K562 (cell line): ENCODE measurements around the gene IL15. TPM values are rescaled to one million over a fixed set of nuclear protein-coding genes. Genes with fewer than 3 reads are reported as not detected.
A peak's percentile ranks its signal among the peaks of the same experiment; 100 is the strongest.

Experiments used
- ATAC-seq: fragments of 200-7000 bp; cut with Tn5 transposase; 3 replicates; pipeline ENCODE4 v1.9.1; 2020; ENCODE audit warnings: moderate library complexity
- Bru-seq: library from RNA; stranded (reverse); fragments of 400-500 nt; gene quantifications from one replicate; lab custom pipeline; 2021; lab: Mats Ljungman, UMichigan
- BruChase-seq, 2 experiments: library from RNA; stranded (reverse); fragments of 400-500 nt; gene quantifications; one replicate each; lab custom pipeline; 2021; lab: Mats Ljungman, UMichigan
- BruUV-seq: library from RNA; stranded (reverse); fragments of 400-500 nt; replicated peaks from 2 replicates; lab custom pipeline; 2021; lab: Mats Ljungman, UMichigan
- CTCF ChIA-PET: fragments of 300-600 bp; formaldehyde crosslinking; extraction: SDS; loops from one replicate; lab custom pipeline; 2021; ENCODE audit warnings: low intra/inter-chr PET ratio; lab: Yijun Ruan, JAX
- POLR2A ChIA-PET: fragments of 300-600, 350-650 bp; sonication (Branson Sonifier 250); formaldehyde crosslinking; extraction: SDS; loops from one replicate; lab custom pipeline; 2021; ENCODE audit warnings: antibody characterized with exemption, inconsistent platforms; lab: Yijun Ruan, JAX
- DNase-seq, 4 experiments: peaks; one replicate each; pipeline versions ENCODE4 v3.0.0 to v3.0.0-alpha.2; 2011 to 2018; ENCODE audit warnings: low spot score in 3 of 4, mixed read lengths in 3 of 4; ENCODE audit errors: extremely low read depth in 1 of 4
- FAIRE-seq: peaks from 2 replicates; lab custom pipeline; 2011; peaks lifted over from hg19 to GRCh38; lab: Jason Lieb, UNC
- H2AFZ ChIP-seq: 2 replicates; pipeline ENCODE4 v1.6.0; 2011; ENCODE audit warnings: low read depth, low read length, control low read depth, inconsistent platforms
- H3K27ac ChIP-seq: fragments of 200-600 bp; 3 replicates; pipeline ENCODE4 v1.8.0; 2011; ENCODE audit warnings: low read depth, mild to moderate bottlenecking, control low read depth, inconsistent platforms, low read length, moderate library complexity, mixed read lengths; ENCODE audit errors: extremely low read depth
- H3K27me3 ChIP-seq, 2 experiments: fragments of 300-600 bp in 1 of 2; 2 replicates in 1 of 2; 3 replicates in 1 of 2; pipeline versions ENCODE4 v1.6.0 to v1.8.0; 2011; ENCODE audit warnings: inconsistent platforms in 2 of 2, low read length in 2 of 2, mild to moderate bottlenecking in 1 of 2, mixed read lengths in 1 of 2, moderate library complexity in 1 of 2; ENCODE audit not compliant: control insufficient read depth in 2 of 2, insufficient read depth in 2 of 2
- H3K36me3 ChIP-seq: fragments of 300-600 bp; 3 replicates; pipeline ENCODE4 v1.8.0; 2011; ENCODE audit warnings: mild to moderate bottlenecking, low read length, inconsistent platforms; ENCODE audit not compliant: control insufficient read depth, insufficient read depth
- H3K4me1 ChIP-seq, 2 experiments: fragments of 200-600 bp in 1 of 2; replicated peaks in 1 of 2; 2 replicates in 1 of 2; 3 replicates in 1 of 2; pipeline versions ENCODE4 v1.5.1 to v1.8.0; 2011; ENCODE audit warnings: inconsistent platforms in 2 of 2, low read length in 2 of 2, mild to moderate bottlenecking in 1 of 2, mixed read lengths in 1 of 2, moderate library complexity in 1 of 2; ENCODE audit not compliant: control insufficient read depth in 2 of 2, insufficient read depth in 2 of 2
- H3K4me2 ChIP-seq: 2 replicates; pipeline ENCODE4 v1.6.1; 2011; ENCODE audit warnings: low read length, control low read depth, inconsistent platforms, mixed read lengths; ENCODE audit not compliant: insufficient read depth
- H3K4me3 ChIP-seq: fragments of 200-600 bp; sonication (generic), shearing (Covaris generic); 2 replicates; pipeline ENCODE4 v1.5.1; 2016; ENCODE audit warnings: control low read depth, inconsistent platforms
- H3K79me2 ChIP-seq: fragments of 200-600 bp; 3 replicates; pipeline ENCODE4 v1.8.0; 2011; ENCODE audit warnings: low read length, inconsistent platforms; ENCODE audit not compliant: control insufficient read depth, insufficient read depth
- H3K9ac ChIP-seq, 2 experiments: 2 replicates each; pipeline versions ENCODE4 v1.6.0 to v1.6.1; 2011; ENCODE audit warnings: low read depth in 2 of 2, low read length in 2 of 2, control low read depth in 1 of 2, inconsistent platforms in 1 of 2, mild to moderate bottlenecking in 1 of 2, mixed read lengths in 1 of 2; ENCODE audit not compliant: insufficient read depth in 1 of 2
- H3K9me1 ChIP-seq: one replicate; pipeline ENCODE4 v1.6.0; 2011; ENCODE audit warnings: inconsistent platforms, mild to moderate bottlenecking, low read length, moderate library complexity; ENCODE audit not compliant: control insufficient read depth, insufficient read depth
- H3K9me3 ChIP-seq: replicated peaks from 2 replicates; pipeline ENCODE4 v1.5.1; 2011; ENCODE audit warnings: low read depth, low read length, inconsistent platforms; ENCODE audit not compliant: control insufficient read depth, insufficient read depth
- H4K20me1 ChIP-seq: replicated peaks from 2 replicates; pipeline ENCODE4 v1.6.1; 2011; ENCODE audit warnings: low read length, inconsistent platforms, mixed read lengths; ENCODE audit not compliant: control insufficient read depth, insufficient read depth
- HOXB6 ChIP-seq: fragments of 250-450 bp; sonication (Bioruptor Pico); IDR thresholded peaks from 2 replicates; pipeline ENCODE4 v1.5.1; 2022; ENCODE audit warnings: mild to moderate bottlenecking, borderline replicate concordance
- NFIC ChIP-seq: fragments of 450-650 bp; IDR thresholded peaks from 2 replicates; pipeline ENCODE4 v1.6.1; 2017; ENCODE audit warnings: mild to moderate bottlenecking, inconsistent platforms
- WGBS: fragments of 100-300 bp; shearing (Covaris generic); methylation state at CpG from one replicate; pipeline ENCODE4 v1.1.6; 2016; ENCODE audit warnings: low coverage, mixed read lengths; ENCODE audit not compliant: insufficient coverage; ENCODE audit errors: missing lambda C conversion rate; 5-methylcytosine and 5-hydroxymethylcytosine counted together
- in situ Hi-C: fragments of 300-500 bp; cut with MboI; formaldehyde crosslinking; loops from 4 replicates; pipeline ENCODE4 v1.15.0; 2018; ENCODE audit warnings: inconsistent platforms, mixed read lengths
- intact Hi-C: fragments of 100-400 bp; cut with micrococcal nuclease; formaldehyde crosslinking; loops from 2 replicates; pipeline ENCODE4 v1.14.2; 2022
- long read RNA-seq, 3 experiments: library from polyadenylated mRNA in 2 of 3; library from RNA in 1 of 3; unstranded in 2 of 3; stranded (forward) in 1 of 3; transcript quantifications; one replicate each; pipeline ENCODE4 v2.0.0, GENCODE V29; 2019 to 2022
- polyA minus RNA-seq, 3 experiments: library from RNA; depleted of rRNA, polyadenylated mRNA; stranded (reverse); fragments of >200 nt; gene quantifications; 2 replicates each; pipeline ENCODE4 v1.2.3, GENCODE V29; 2011
- polyA plus RNA-seq, 8 experiments: library from polyadenylated mRNA; depleted of rRNA in 4 of 8; stranded (reverse) in 5 of 8; unstranded in 3 of 8; fragments of >200 nt; fragmentation: Nextera tagmentation in 2 of 8; fragmentation: Illumina TruSeq in 1 of 8; extraction: Ambion mirVana in 2 of 8; extraction: Trizol in 1 of 8; gene quantifications; 2 replicates each; pipeline versions ENCODE4 v1.2.1 to v1.2.3, GENCODE V29; 2011 to 2014; ENCODE audit warnings: inconsistent platforms in 1 of 8, missing spikeins in 1 of 8
- total RNA-seq, 7 experiments: library from RNA; depleted of rRNA in 6 of 7; stranded (reverse); fragments of >200 nt in 6 of 7; fragmentation: Illumina TruSeq in 2 of 7; extraction: Trizol in 2 of 7; gene quantifications; 2 replicates each; pipeline versions ENCODE4 v1.2.1 to v1.2.3, GENCODE V29; 2011 to 2021; ENCODE audit warnings: low replicate concordance in 1 of 7

Gene IL15, protein sequence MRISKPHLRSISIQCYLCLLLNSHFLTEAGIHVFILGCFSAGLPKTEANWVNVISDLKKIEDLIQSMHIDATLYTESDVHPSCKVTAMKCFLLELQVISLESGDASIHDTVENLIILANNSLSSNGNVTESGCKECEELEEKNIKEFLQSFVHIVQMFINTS
- total RNA-seq (2011; cell fraction: chromatin; rRNA removed; ENCODE audit: low replicate concordance), result 0.23 and 1.8 TPM in 2 replicates
- total RNA-seq (2011; cell fraction: nucleolus; rRNA removed), result 0.17 and 0.39 TPM in 2 replicates
- total RNA-seq (2011; cell fraction: nucleoplasm; rRNA removed), result 0.81 and 1.6 TPM in 2 replicates
- total RNA-seq (2014; rRNA removed), result 0.27 TPM in 1 of 2 replicates, not detected in the other
- 0.26 and 0.40 TPM in 2 replicates for total RNA-seq (2014; rRNA removed; fragmentation: Illumina TruSeq; extraction: Trizol)
- 0.26 and 0.40 TPM in 2 replicates for total RNA-seq (2015; rRNA removed; fragmentation: Illumina TruSeq; extraction: Trizol)
- 0.33 and 0.76 TPM in 2 replicates for total RNA-seq (2021)
- 0.08 and 0.50 TPM in 2 replicates for polyA plus RNA-seq (2011; rRNA removed)
- polyA plus RNA-seq (2011; cell fraction: cytosol; rRNA removed), result 0.04 TPM in 2 replicates
- polyA plus RNA-seq (2011; cell fraction: nucleus; rRNA removed), result 0.13 and 0.14 TPM in 2 replicates
- 0.22 and 0.43 TPM in 2 replicates for polyA plus RNA-seq (2012)
- polyA plus RNA-seq (2014; fragmentation: Illumina TruSeq; extraction: Trizol), result 0.13 and 0.29 TPM in 2 replicates
- polyA plus RNA-seq (2014; fragmentation: Nextera tagmentation; extraction: Ambion mirVana), result under 1 TPM; 0.17 to 0.34 TPM
- 0.18 and 0.41 TPM in 2 replicates for polyA plus RNA-seq (2014; rRNA removed)
- 0.32 TPM in 1 of 2 replicates, not detected in the other for polyA minus RNA-seq (2011; rRNA and poly(A)+ RNA removed)
- polyA minus RNA-seq (2011; cell fraction: cytosol; rRNA and poly(A)+ RNA removed), result not detected in 2 replicates
- polyA minus RNA-seq (2011; cell fraction: nucleus; rRNA and poly(A)+ RNA removed), result 1.8 TPM in 1 of 2 replicates, not detected in the other
- Bru-seq, nascent RNA, result percentile 28 among the genes with signal in this experiment
- percentile 30 among the genes with signal in this experiment for BruChase-seq, experiment 1, labeled RNA remaining after a 2-hour chase
- BruChase-seq, experiment 2, labeled RNA remaining after a 6-hour chase, result percentile 35 among the genes with signal in this experiment
- long read RNA-seq, experiment 1, partial matches to known transcripts, result 0 of 1 reads
- long read RNA-seq, experiment 1, other reads (novel, unspliced or antisense), result 0 of 1 reads
- long read RNA-seq, experiment 2, result 0 reads
- long read RNA-seq, experiment 3, partial matches to known transcripts, result 0 of 1 reads
- long read RNA-seq, experiment 3, other reads (novel, unspliced or antisense), result 1 of 1 reads

GRCh38 chr4:141636082-141636770 lies at the start of gene IL15:
Gene IL15 (plus strand): TSS chr4:141636583. CDS start chr4:141719465, 82,882 bp downstream.
- no TSS peak for BruUV-seq
- peaks cover 0 to 11% of the 10 kb centered on the region in 2 experiments; a peak in 2 of 5 replicates for H3K4me1 ChIP-seq
- in situ Hi-C loops, result no loop called here
- intact Hi-C loops, result no loop called here
- ChIA-PET POLR2A (interaction anchor here (0.8 kb wide), 1 partner anchor 360 kb away, joined by 3 read pairs; no protein-coding TSS in a partner anchor), CTCF (no interaction called here)
- H3K36me3 ChIP-seq, result no peaks in the 10 kb centered on the region
- no peaks in the 10 kb centered on the region for H3K9me1 ChIP-seq
- H3K9me3 ChIP-seq, result no peaks in the 10 kb centered on the region
- no peaks in the 10 kb centered on the region for H3K79me2 ChIP-seq
- no peak within 1 kb of the TSS for H2AFZ ChIP-seq
- H3K27ac ChIP-seq, result no peak within 1 kb of the TSS
- WGBS, result 2% methylated on average over 31 of the region's 43 CpGs
- H3K4me2 ChIP-seq, result peak within 1 kb of the TSS; percentile 19
- H4K20me1 ChIP-seq, result no peaks in the 10 kb centered on the region
- peak; percentile 63 for ATAC-seq
- 0 out of 4 replicates have a peak within 1 kb of the TSS, but pooled peaks of 1 of the 2 experiments have one; percentile 17 for H3K9ac ChIP-seq
- FAIRE-seq, result no peak
- TF ChIP-seq HOXB6, result no peak
- peak; percentile 11; the same call in 1 of the 2 replicates for TF ChIP-seq NFIC
- peak in 3 of 4 experiments; percentile 4 to 12 (median 5) for DNase-seq
- peak within 1 kb of the TSS; percentile 34; the same call in 1 of the 2 replicates for H3K4me3 ChIP-seq
- no peaks in the 10 kb centered on the region for H3K27me3 ChIP-seq
